ENCODE measurements around the gene AP1G1. TPM values are rescaled to one million over a fixed set of nuclear protein-coding genes. Genes with fewer than 3 reads are reported as not detected.

Gene AP1G1
- total RNA-seq, 1 experiment from 2014 or later: 139 TPM

GRCh38 chr16:71721066-71721740, 87.4 kb downstream of the AP1G1 start:
- Mint-ChIP-seq H3K36me3 (ENCODE audit: insufficient read depth, unreplicated experiment) (peaks cover 19% of the 10 kb centered on the region), H3K27ac (ENCODE audit: unreplicated experiment) (no peak overlapping the region), H3K4me1 (ENCODE audit: low read depth, unreplicated experiment) (peaks cover 15% of the 10 kb centered on the region), H3K27me3 (ENCODE audit: insufficient read depth, unreplicated experiment) (no peaks in the 10 kb centered on the region), H3K4me3 (ENCODE audit: unreplicated experiment) (no peak overlapping the region), H3K9me3 (ENCODE audit: unreplicated experiment) (no peaks in the 10 kb centered on the region)
- H3K9me3 ChIP-seq: no peaks in the 10 kb centered on the region
- H3K27me3 ChIP-seq (replicated peaks; ENCODE audit: control insufficient read depth, insufficient read depth, low read length): no peaks in the 10 kb centered on the region
- ChIA-PET CTCF (no interaction called here), POLR2A (no interaction called here)
- no peak for DNase-seq
- intact Hi-C loops (cut with micrococcal nuclease; ENCODE audit: unreplicated experiment): no loop called here
- peaks cover 21% of the 10 kb centered on the region for H3K4me1 ChIP-seq
- H3K36me3 ChIP-seq (ENCODE audit: control insufficient read depth, insufficient read depth, low read length): no peaks in the 10 kb centered on the region; the same call in 1 of the 2 replicates
- BruUV-seq (replicated peaks): no TSS peak
- no peak for TF ChIP-seq CTCF (IDR thresholded peaks at IDR 0.05; ENCODE audit: insufficient read depth in 1 of 2, low read depth in 1 of 2, low read length in 1 of 2, severe bottlenecking in 1 of 2, unreplicated experiment in 1 of 2)
- H3K4me3 ChIP-seq (ENCODE audit: low read depth, low read length): no peak overlapping the region

GRCh38 chr16:71712501-71712900, 96.1 kb downstream of the AP1G1 start:
- Mint-ChIP-seq H3K9me3 (ENCODE audit: unreplicated experiment) (no peaks in the 10 kb centered on the region), H3K27me3 (ENCODE audit: insufficient read depth, unreplicated experiment) (no peaks in the 10 kb centered on the region), H3K4me3 (ENCODE audit: unreplicated experiment) (no peak overlapping the region), H3K4me1 (ENCODE audit: low read depth, unreplicated experiment) (peaks cover 31% of the 10 kb centered on the region), H3K27ac (ENCODE audit: unreplicated experiment) (no peak overlapping the region), H3K36me3 (ENCODE audit: insufficient read depth, unreplicated experiment) (peaks cover 16% of the 10 kb centered on the region)
- no peak overlapping the region for H3K4me3 ChIP-seq (ENCODE audit: low read depth, low read length)
- intact Hi-C loops (cut with micrococcal nuclease; ENCODE audit: unreplicated experiment): no loop called here
- ChIA-PET CTCF (interaction anchor here (0.6 kb wide), 1 partner anchor 15 kb away, joined by 3 read pairs; no protein-coding TSS in a partner anchor), POLR2A (no interaction called here)
- no peaks in the 10 kb centered on the region for H3K9me3 ChIP-seq
- no TSS peak for BruUV-seq (replicated peaks)
- no peak for DNase-seq
- H3K4me1 ChIP-seq: peaks cover 24% of the 10 kb centered on the region
- TF ChIP-seq CTCF (IDR thresholded peaks at IDR 0.05; ENCODE audit: insufficient read depth in 1 of 2, low read depth in 1 of 2, low read length in 1 of 2, severe bottlenecking in 1 of 2, unreplicated experiment in 1 of 2): no peak
- no peaks in the 10 kb centered on the region for H3K27me3 ChIP-seq (replicated peaks; ENCODE audit: control insufficient read depth, insufficient read depth, low read length)
- no peaks in the 10 kb centered on the region for H3K36me3 ChIP-seq (ENCODE audit: control insufficient read depth, insufficient read depth, low read length)

GRCh38 chr16:71711789-71712188, 96.8 kb downstream of the AP1G1 start:
- H3K4me3 ChIP-seq (ENCODE audit: low read depth, low read length): no peak overlapping the region
- no peaks in the 10 kb centered on the region for H3K27me3 ChIP-seq (replicated peaks; ENCODE audit: control insufficient read depth, insufficient read depth, low read length)
- no peaks in the 10 kb centered on the region for H3K36me3 ChIP-seq (ENCODE audit: control insufficient read depth, insufficient read depth, low read length)
- no peak overlapping the region for H3K27ac Mint-ChIP-seq (ENCODE audit: unreplicated experiment)
- peaks cover 16% of the 10 kb centered on the region for H3K36me3 Mint-ChIP-seq (ENCODE audit: insufficient read depth, unreplicated experiment)
- POLR2A ChIA-PET: no interaction called here
- no TSS peak for BruUV-seq (replicated peaks)
- intact Hi-C loops (cut with micrococcal nuclease; ENCODE audit: unreplicated experiment): no loop called here
- DNase-seq: no peak
- CTCF ChIA-PET: interaction anchor here (0.6 kb wide), 1 partner anchor 16 kb away, joined by 3 read pairs; no protein-coding TSS in a partner anchor
- peaks cover 31% of the 10 kb centered on the region for H3K4me1 Mint-ChIP-seq (ENCODE audit: low read depth, unreplicated experiment)
- no peaks in the 10 kb centered on the region for H3K9me3 ChIP-seq
- H3K4me3 Mint-ChIP-seq (ENCODE audit: unreplicated experiment): no peak overlapping the region
- H3K27me3 Mint-ChIP-seq (ENCODE audit: insufficient read depth, unreplicated experiment): no peaks in the 10 kb centered on the region
- TF ChIP-seq CTCF (IDR thresholded peaks at IDR 0.05; ENCODE audit: insufficient read depth in 1 of 2, low read depth in 1 of 2, low read length in 1 of 2, severe bottlenecking in 1 of 2, unreplicated experiment in 1 of 2): no peak
- peaks cover 24% of the 10 kb centered on the region for H3K4me1 ChIP-seq
- H3K9me3 Mint-ChIP-seq (ENCODE audit: unreplicated experiment): no peaks in the 10 kb centered on the region

Measured in Caco-2 (cell line).